Ishikawa (cell line): ENCODE measurements around the gene FOXQ1.

Experiments used
- CREB1 ChIP-seq: IDR thresholded peaks from 2 replicates; pipeline ENCODE4 v1.6.1; 2012; ENCODE audit warnings: low read depth
- NFIC ChIP-seq: IDR thresholded peaks from 2 replicates; pipeline ENCODE4 v1.6.1; 2012
- RAD21 ChIP-seq: IDR thresholded peaks from 2 replicates; pipeline ENCODE4 v1.6.1; 2012; ENCODE audit warnings: low read depth
- TAF1 ChIP-seq: IDR thresholded peaks from 2 replicates; pipeline ENCODE4 v1.6.1; 2012; ENCODE audit warnings: low read depth, mild to moderate bottlenecking
- TEAD4 ChIP-seq: IDR thresholded peaks from 2 replicates; pipeline ENCODE4 v1.6.1; 2012
- TF ChIP-seq, protein P1 (sequence below): IDR thresholded peaks from 2 replicates; pipeline ENCODE4 v1.6.1; 2012

The FOXQ1 gene

DNA sequence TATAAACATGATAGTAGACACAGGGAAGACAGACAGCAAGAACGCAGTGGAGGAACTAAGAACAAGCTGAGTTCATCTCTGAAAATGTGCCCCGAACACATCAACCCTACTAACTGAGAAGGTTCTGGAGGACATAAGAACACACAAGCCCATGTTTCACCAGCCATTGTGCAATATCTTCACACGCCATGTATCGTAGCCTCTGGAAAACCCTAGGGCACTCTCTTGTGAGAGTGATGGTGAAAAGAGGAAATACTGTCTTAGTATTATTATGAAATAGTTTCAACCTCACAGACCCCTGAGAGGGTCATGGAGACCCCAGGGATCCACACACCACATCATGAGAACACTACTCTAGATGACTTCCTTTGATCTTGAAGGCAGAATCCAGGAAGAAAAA, 51.4 kb downstream of the FOXQ1 start:
- TF ChIP-seq, protein P1, sequence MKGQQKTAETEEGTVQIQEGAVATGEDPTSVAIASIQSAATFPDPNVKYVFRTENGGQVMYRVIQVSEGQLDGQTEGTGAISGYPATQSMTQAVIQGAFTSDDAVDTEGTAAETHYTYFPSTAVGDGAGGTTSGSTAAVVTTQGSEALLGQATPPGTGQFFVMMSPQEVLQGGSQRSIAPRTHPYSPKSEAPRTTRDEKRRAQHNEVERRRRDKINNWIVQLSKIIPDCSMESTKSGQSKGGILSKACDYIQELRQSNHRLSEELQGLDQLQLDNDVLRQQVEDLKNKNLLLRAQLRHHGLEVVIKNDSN = no peak
- TF ChIP-seq TEAD4 = no peak
- no peak for TF ChIP-seq TAF1

DNA sequence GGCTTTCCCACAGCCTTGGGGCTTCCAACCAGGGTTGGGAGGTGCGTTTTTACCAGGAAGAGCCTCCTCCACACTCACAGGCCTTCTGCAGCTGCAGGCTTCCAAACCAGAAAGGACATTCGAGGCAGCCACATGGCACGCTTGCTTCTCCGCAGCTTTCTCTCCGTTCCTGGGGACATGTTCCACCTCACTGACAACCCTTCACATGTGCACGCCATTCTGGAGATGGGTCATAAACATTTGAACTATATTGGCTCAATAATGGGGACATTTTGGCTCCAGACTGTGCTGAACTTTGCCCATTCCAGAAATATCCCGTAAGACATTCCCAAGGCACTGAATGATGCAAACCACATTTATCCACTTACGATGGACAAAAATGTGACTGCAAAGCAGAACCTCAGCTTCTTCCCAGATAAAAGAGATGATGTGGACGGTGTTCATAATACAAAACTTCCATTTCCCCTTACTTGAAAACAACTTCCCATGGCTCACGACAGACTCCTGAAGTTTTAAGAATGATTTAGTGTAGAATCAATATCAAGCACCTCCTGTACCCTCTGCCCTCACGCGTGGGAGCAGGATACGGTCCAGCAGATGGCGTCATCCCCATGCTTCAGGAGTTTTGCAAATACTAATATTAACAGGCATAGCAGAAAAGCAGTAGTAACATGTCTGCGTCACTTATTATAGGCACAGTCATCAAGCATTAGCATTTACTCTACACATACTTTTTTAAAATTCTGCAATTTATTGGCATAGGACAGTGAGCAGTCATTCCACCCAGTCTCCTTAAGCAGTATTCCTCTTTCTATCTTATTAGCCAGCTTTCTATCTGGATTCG, 52.1 kb downstream of the FOXQ1 start:
- no peak for TF ChIP-seq TAF1
- no peak for TF ChIP-seq NFIC
- peak; percentile 51; the same call in 1 of the 2 replicates for TF ChIP-seq RAD21
- TF ChIP-seq CREB1 = no peak
